ENCODE data around the gene PHKB. TPM values are rescaled to one million over a fixed set of nuclear protein-coding genes. Genes with fewer than 3 reads are reported as not detected.
"Not testable (repeated sequence)": the region's sequence is repeated elsewhere in the genome, so short reads cannot be mapped to it uniquely, and the experiment has no call there.

The PHKB gene
- total RNA-seq, 4 donors from 2014 or later = 62.0 to 164 (median 111) TPM

- Histone ChIP-seq H3K36me3 (no peaks in the 10 kb centered on the region), H3K9me3 (no peaks in the 10 kb centered on the region), H3K4me1 (no peaks in the 10 kb centered on the region), H3K27me3 (no peaks in the 10 kb centered on the region), H3K27ac (no peak overlapping the region), H3K4me3 (no peak overlapping the region)
- TF ChIP-seq CTCF (IDR thresholded peaks at IDR 0.05) (no peak), POLR2A (IDR thresholded peaks at IDR 0.05) (no peak)
- no peak for DNase-seq
- intact Hi-C loops (cut with DNase I; ENCODE audit: low total_unique reads) = no loop called here
Observed at GRCh38 chr16:47470810-47471209, 9.7 kb downstream of the PHKB start.

- H3K9me3 ChIP-seq; H3K27me3 ChIP-seq; H3K4me1 ChIP-seq; DNase-seq; H3K4me3 ChIP-seq; H3K27ac ChIP-seq; H3K36me3 ChIP-seq; intact Hi-C loops (cut with DNase I; ENCODE audit: low total_unique reads): not testable (repeated sequence)
Observed at GRCh38 chr16:47473004-47473403, 11.9 kb downstream of the PHKB start.

- no peaks in the 10 kb centered on the region for H3K36me3 ChIP-seq
- intact Hi-C loops (cut with DNase I; ENCODE audit: low total_unique reads) = no loop called here
- H3K27me3 ChIP-seq = no peaks in the 10 kb centered on the region
- H3K4me3 ChIP-seq = no peak overlapping the region
- H3K27ac ChIP-seq = no peak overlapping the region
- H3K9me3 ChIP-seq = no peaks in the 10 kb centered on the region
- no peak for TF ChIP-seq CTCF (IDR thresholded peaks at IDR 0.05)
- TF ChIP-seq POLR2A (IDR thresholded peaks at IDR 0.05) = no peak
- no peak for DNase-seq
- H3K4me1 ChIP-seq = no peaks in the 10 kb centered on the region
Observed at GRCh38 chr16:47473792-47474191, 12.7 kb downstream of the PHKB start.

GRCh38 chr16:47475786-47476185, 14.7 kb downstream of the PHKB start:
- no peak overlapping the region for H3K4me3 ChIP-seq
- TF ChIP-seq POLR2A (IDR thresholded peaks at IDR 0.05) = no peak
- no peak for TF ChIP-seq CTCF (IDR thresholded peaks at IDR 0.05)

GRCh38 chr16:47476654-47477345, 15.7 kb downstream of the PHKB start:
- peak overlapping the region in 1 of 2 donors; percentile 65 for H3K27ac ChIP-seq
- no peaks in the 10 kb centered on the region for H3K27me3 ChIP-seq
- H3K9me3 ChIP-seq = no peaks in the 10 kb centered on the region
- intact Hi-C loops (cut with DNase I; ENCODE audit: low total_unique reads) = no loop called here
- H3K4me3 ChIP-seq = no peak overlapping the region
- DNase-seq = no peak
- no peaks in the 10 kb centered on the region for H3K36me3 ChIP-seq
- TF ChIP-seq CTCF (IDR thresholded peaks at IDR 0.05) (no peak), POLR2A (IDR thresholded peaks at IDR 0.05) (no peak)
- H3K4me1 ChIP-seq = no peaks in the 10 kb centered on the region

More at GRCh38 chr16:47475786-47476185, 14.7 kb downstream of the PHKB start:
- intact Hi-C loops (cut with DNase I; ENCODE audit: low total_unique reads) = no loop called here
- Histone ChIP-seq H3K36me3 (no peaks in the 10 kb centered on the region), H3K4me1 (no peaks in the 10 kb centered on the region), H3K27me3 (no peaks in the 10 kb centered on the region), H3K27ac (peak overlapping the region in 1 of 2 donors; percentile 65), H3K9me3 (no peaks in the 10 kb centered on the region)
- no peak for DNase-seq

Measured in uterus (tissue), 4 donors.